ENCODE results near the gene PCBP3. TPM values are rescaled to one million over a fixed set of nuclear protein-coding genes. Genes with fewer than 3 reads are reported as not detected.

PCBP3 gene
- total and polyA plus RNA-seq, 3 experiments from 2014 or later = 0.31 to 0.38 (median 0.35) TPM

DNA sequence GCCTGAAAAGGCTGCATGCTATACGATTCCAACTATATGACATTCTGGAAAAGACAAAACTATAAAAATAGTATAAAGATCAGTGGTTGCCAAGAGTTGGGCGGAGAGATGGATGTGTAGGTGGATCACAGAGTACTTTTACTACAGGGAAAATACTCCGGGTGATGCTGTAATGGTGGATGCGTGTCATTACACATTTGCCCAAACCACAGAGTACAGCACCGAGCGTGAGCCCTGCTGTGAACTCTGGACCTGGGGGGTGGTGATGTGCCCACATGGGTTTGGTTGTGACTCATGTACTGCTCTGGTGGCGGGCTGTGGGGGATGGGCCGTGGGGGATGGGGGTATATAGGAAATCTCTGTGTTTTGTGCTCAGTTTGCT is 175.4 kb downstream of the PCBP3 start:
- peak overlapping the region in 1 of 7 donors; percentile 41 for H3K4me3 Mint-ChIP-seq
- H3K36me3 ChIP-seq (ENCODE audit: insufficient read depth, low read length) = no peaks in the 10 kb centered on the region

DNA sequence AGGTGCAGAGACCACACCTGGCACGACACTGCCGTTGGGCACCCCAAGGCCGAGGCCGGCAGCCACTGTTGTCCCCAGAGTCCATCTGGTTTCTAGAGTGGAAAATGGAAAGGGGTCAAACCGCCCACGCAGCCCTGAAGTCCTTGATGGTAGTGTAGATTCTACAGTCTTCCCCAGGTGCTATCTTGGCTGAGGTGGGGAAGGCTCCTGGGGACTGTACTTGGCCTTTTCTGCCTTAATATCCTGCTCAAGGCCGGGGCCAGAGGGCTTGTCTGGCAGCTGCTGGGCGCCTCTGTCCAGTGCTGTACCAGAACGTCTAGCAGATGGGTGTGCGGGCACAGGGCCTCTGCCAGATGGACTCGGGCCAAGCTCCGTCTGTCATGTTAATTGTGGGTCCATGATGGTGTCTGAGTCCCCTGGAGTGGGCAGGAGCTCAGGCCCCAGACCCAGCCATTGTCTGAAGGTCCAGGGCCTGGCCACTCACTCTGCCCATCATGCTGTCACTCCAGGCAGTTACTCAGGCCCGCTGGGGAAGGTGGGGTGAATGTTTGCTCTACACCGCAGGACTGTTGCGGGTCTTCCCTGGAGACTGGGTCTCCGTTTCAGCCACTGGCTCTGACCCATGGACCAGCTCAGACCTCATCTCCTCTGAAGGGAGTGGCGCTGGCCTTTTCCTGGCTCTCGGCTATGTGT is 176.1 kb downstream of the PCBP3 start:
- POLR2A ChIA-PET = no interaction called here
- DNase-seq = no peak
- Mint-ChIP-seq H3K36me3 (no peaks in the 10 kb centered on the region), H3K9me3 (no peaks in the 10 kb centered on the region), H3K4me1 (peaks cover 6 to 15% (median 14%) of the 10 kb centered on the region in 3 donors), H3K4me3 (peak overlapping the region in 1 of 7 donors; percentile 41), H3K27me3 (peaks cover 28 to 44% of the 10 kb centered on the region in 2 donors), H3K27ac (no peak overlapping the region)
- Histone ChIP-seq H3K27ac (ENCODE audit: low read depth, low read length) (no peak overlapping the region), H3K36me3 (ENCODE audit: insufficient read depth, low read length) (no peaks in the 10 kb centered on the region), H3K9me3 (ENCODE audit: low read length) (no peaks in the 10 kb centered on the region), H3K4me3 (ENCODE audit: low read length) (no peak overlapping the region), H3K4me1 (ENCODE audit: insufficient read depth, low read length) (peaks cover 9% of the 10 kb centered on the region), H3K27me3 (ENCODE audit: insufficient read depth, low read length, poor library complexity, severe bottlenecking) (no peaks in the 10 kb centered on the region)
- CTCF ChIA-PET = interaction anchor here (1.3 kb wide), 1 partner anchor 10 kb away, joined by 3 read pairs; no protein-coding TSS in a partner anchor

More for the DNA sequence above, 175.4 kb downstream of the PCBP3 start:
- Mint-ChIP-seq H3K9me3 (no peaks in the 10 kb centered on the region), H3K36me3 (no peaks in the 10 kb centered on the region), H3K27me3 (peaks cover 26 to 37% of the 10 kb centered on the region in 2 donors), H3K27ac (peak overlapping the region in 1 of 8 donors; percentile 23), H3K4me1 (peaks cover 6 to 15% (median 14%) of the 10 kb centered on the region in 3 donors)
- ChIA-PET POLR2A (no interaction called here), CTCF (no interaction called here)
- no peak overlapping the region for H3K4me3 ChIP-seq (ENCODE audit: low read length)
- H3K9me3 ChIP-seq (ENCODE audit: low read length) = no peaks in the 10 kb centered on the region
- H3K4me1 ChIP-seq (ENCODE audit: insufficient read depth, low read length) = peaks cover 9% of the 10 kb centered on the region
- no peak overlapping the region for H3K27ac ChIP-seq (ENCODE audit: low read depth, low read length)
- H3K27me3 ChIP-seq (ENCODE audit: insufficient read depth, low read length, poor library complexity, severe bottlenecking) = no peaks in the 10 kb centered on the region
- no peak for DNase-seq

GRCh38 chr21:45820171-45821091 is 176.9 kb downstream of the PCBP3 start:
- H3K27ac ChIP-seq (ENCODE audit: low read depth, low read length) = no peak overlapping the region
- Mint-ChIP-seq H3K4me3 (no peak overlapping the region), H3K27me3 (peaks cover 30 to 48% of the 10 kb centered on the region in 2 donors), H3K27ac (no peak overlapping the region), H3K36me3 (no peaks in the 10 kb centered on the region), H3K9me3 (no peaks in the 10 kb centered on the region), H3K4me1 (peaks cover 6 to 15% (median 14%) of the 10 kb centered on the region in 3 donors)
- no peaks in the 10 kb centered on the region for H3K36me3 ChIP-seq (ENCODE audit: insufficient read depth, low read length)
- no peak overlapping the region for H3K4me3 ChIP-seq (ENCODE audit: low read length)
- H3K27me3 ChIP-seq (ENCODE audit: insufficient read depth, low read length, poor library complexity, severe bottlenecking) = no peaks in the 10 kb centered on the region
- ChIA-PET CTCF (interaction anchor here (0.7 to 1.3 kb wide), 2 partner anchors 9 kb away, joined by 3 read pairs; no protein-coding TSS in a partner anchor), POLR2A (no interaction called here)
- DNase-seq = peak; percentile 56 to 78 (median 62)
- peaks cover 9% of the 10 kb centered on the region for H3K4me1 ChIP-seq (ENCODE audit: insufficient read depth, low read length)
- no peaks in the 10 kb centered on the region for H3K9me3 ChIP-seq (ENCODE audit: low read length)

DNA sequence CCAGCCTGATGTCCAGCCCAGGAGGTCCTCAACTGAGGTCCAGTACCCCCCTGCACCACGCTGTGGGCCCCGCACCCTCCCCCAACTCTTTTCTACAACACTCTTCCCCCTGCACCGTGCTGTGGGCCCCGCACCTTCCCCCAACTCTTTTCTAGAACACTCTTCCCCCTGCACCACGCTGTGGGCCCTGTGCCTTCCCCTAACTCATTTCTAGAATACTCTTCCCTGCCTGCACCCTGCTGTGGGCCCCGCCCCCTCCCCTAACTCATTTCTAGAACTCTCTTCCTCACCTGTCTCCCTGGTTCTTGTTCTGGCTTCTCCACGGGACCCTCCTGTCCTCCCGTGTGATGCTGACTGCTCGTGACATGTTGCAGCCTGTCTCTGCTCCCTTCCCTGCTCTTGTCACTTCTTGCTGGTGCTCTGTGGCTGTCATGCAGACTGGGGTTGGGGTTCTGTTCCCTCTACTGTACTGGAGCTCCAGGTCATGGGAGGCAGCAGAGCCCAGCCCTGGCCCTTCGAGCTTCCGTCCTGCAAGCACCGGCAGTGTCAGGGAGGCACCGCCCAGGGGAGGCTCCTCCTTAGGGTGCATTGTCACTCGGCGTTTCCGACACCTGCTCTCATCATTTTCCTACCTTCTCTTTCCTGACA is 177.9 kb downstream of the PCBP3 start:
- Histone ChIP-seq H3K4me1 (ENCODE audit: insufficient read depth, low read length) (peaks cover 9% of the 10 kb centered on the region), H3K4me3 (ENCODE audit: low read length) (no peak overlapping the region), H3K9me3 (ENCODE audit: low read length) (no peaks in the 10 kb centered on the region), H3K36me3 (ENCODE audit: insufficient read depth, low read length) (no peaks in the 10 kb centered on the region), H3K27ac (ENCODE audit: low read depth, low read length) (no peak overlapping the region), H3K27me3 (ENCODE audit: insufficient read depth, low read length, poor library complexity, severe bottlenecking) (no peaks in the 10 kb centered on the region)
- peaks cover 6 to 15% (median 14%) of the 10 kb centered on the region in 3 donors for H3K4me1 Mint-ChIP-seq
- no peak overlapping the region for H3K4me3 Mint-ChIP-seq
- H3K9me3 Mint-ChIP-seq = no peaks in the 10 kb centered on the region
- peak overlapping the region in 1 of 8 donors; percentile 44 for H3K27ac Mint-ChIP-seq
- POLR2A ChIA-PET = no interaction called here
- peaks cover 30 to 49% of the 10 kb centered on the region in 2 donors for H3K27me3 Mint-ChIP-seq
- H3K36me3 Mint-ChIP-seq = no peaks in the 10 kb centered on the region
- DNase-seq = no peak
- CTCF ChIA-PET = interaction anchor here (0.7 to 1.1 kb wide), 2 partner anchors 8 to 683 kb away, joined by 3 read pairs; no protein-coding TSS in a partner anchor

- Mint-ChIP-seq H3K4me1 (peaks cover 6 to 15% (median 14%) of the 10 kb centered on the region in 3 donors), H3K27me3 (peaks cover 30 to 49% of the 10 kb centered on the region in 2 donors), H3K9me3 (no peaks in the 10 kb centered on the region), H3K4me3 (no peak overlapping the region), H3K36me3 (no peaks in the 10 kb centered on the region), H3K27ac (no peak overlapping the region)
- POLR2A ChIA-PET = no interaction called here
- CTCF ChIA-PET = interaction anchor here (1.1 kb wide), 1 partner anchor 684 kb away, joined by 3 read pairs; no protein-coding TSS in a partner anchor
- no peak overlapping the region for H3K27ac ChIP-seq (ENCODE audit: low read depth, low read length)
- H3K4me1 ChIP-seq (ENCODE audit: insufficient read depth, low read length) = peaks cover 9% of the 10 kb centered on the region
- no peaks in the 10 kb centered on the region for H3K27me3 ChIP-seq (ENCODE audit: insufficient read depth, low read length, poor library complexity, severe bottlenecking)
- H3K9me3 ChIP-seq (ENCODE audit: low read length) = no peaks in the 10 kb centered on the region
- no peak overlapping the region for H3K4me3 ChIP-seq (ENCODE audit: low read length)
- H3K36me3 ChIP-seq (ENCODE audit: insufficient read depth, low read length) = no peaks in the 10 kb centered on the region
- DNase-seq = no peak
Observed at GRCh38 chr21:45821998-45822397, 178.5 kb downstream of the PCBP3 start.

GRCh38 chr21:45822429-45823099 is 179.0 kb downstream of the PCBP3 start:
- CTCF ChIA-PET = no interaction called here
- H3K27ac Mint-ChIP-seq = no peak overlapping the region
- Histone ChIP-seq H3K27ac (ENCODE audit: low read depth, low read length) (no peak overlapping the region), H3K36me3 (ENCODE audit: insufficient read depth, low read length) (no peaks in the 10 kb centered on the region), H3K4me1 (ENCODE audit: insufficient read depth, low read length) (peaks cover 10% of the 10 kb centered on the region), H3K27me3 (ENCODE audit: insufficient read depth, low read length, poor library complexity, severe bottlenecking) (no peaks in the 10 kb centered on the region), H3K4me3 (ENCODE audit: low read length) (no peak overlapping the region), H3K9me3 (ENCODE audit: low read length) (no peaks in the 10 kb centered on the region)
- H3K9me3 Mint-ChIP-seq = no peaks in the 10 kb centered on the region
- H3K4me1 Mint-ChIP-seq = peaks cover 10 to 21% (median 20%) of the 10 kb centered on the region in 3 donors
- DNase-seq = no peak
- no peak overlapping the region for H3K4me3 Mint-ChIP-seq
- H3K27me3 Mint-ChIP-seq = peaks cover 31 to 49% of the 10 kb centered on the region in 2 donors
- POLR2A ChIA-PET = no interaction called here
- H3K36me3 Mint-ChIP-seq = no peaks in the 10 kb centered on the region

DNA sequence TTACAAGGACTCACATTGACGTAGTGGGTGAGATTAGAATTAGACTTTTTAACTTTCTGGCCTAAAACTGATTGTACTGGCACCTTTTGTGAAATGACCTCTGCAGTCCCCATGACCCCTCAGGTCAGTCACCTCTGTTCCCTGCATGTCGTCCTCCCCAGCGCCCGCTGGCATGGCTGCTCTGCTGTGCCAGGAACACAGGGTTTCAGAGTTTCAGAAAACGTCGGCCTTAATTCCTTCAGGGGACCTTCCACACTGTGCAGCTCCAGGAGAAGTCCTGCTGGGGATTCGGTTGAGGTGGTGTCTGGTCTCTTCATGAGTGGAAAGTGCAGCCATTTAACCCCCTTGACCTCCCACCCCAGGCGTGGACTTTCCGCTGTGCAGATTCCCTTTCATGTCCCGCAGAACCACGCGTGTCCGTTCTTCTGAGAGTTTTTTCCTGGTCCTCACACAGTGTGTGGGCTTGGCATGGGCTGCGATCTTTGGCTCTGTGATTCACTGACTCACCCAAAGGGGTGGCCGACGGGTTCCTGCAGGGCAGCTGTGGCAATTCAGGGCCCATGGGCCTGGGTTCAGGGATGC is 179.7 kb downstream of the PCBP3 start:
- H3K4me1 Mint-ChIP-seq = peaks cover 13 to 25% (median 24%) of the 10 kb centered on the region in 3 donors
- Histone ChIP-seq H3K27ac (ENCODE audit: low read depth, low read length) (no peak overlapping the region), H3K4me1 (ENCODE audit: insufficient read depth, low read length) (peaks cover 16% of the 10 kb centered on the region), H3K9me3 (ENCODE audit: low read length) (no peaks in the 10 kb centered on the region), H3K27me3 (ENCODE audit: insufficient read depth, low read length, poor library complexity, severe bottlenecking) (no peaks in the 10 kb centered on the region), H3K4me3 (ENCODE audit: low read length) (no peak overlapping the region), H3K36me3 (ENCODE audit: insufficient read depth, low read length) (no peaks in the 10 kb centered on the region)
- H3K9me3 Mint-ChIP-seq = no peaks in the 10 kb centered on the region
- CTCF ChIA-PET = no interaction called here
- DNase-seq = no peak
- no peak overlapping the region for H3K4me3 Mint-ChIP-seq
- H3K36me3 Mint-ChIP-seq = no peaks in the 10 kb centered on the region
- POLR2A ChIA-PET = no interaction called here
- H3K27me3 Mint-ChIP-seq = peaks cover 31 to 49% of the 10 kb centered on the region in 2 donors
- H3K27ac Mint-ChIP-seq = no peak overlapping the region
